Type B pancreatic cell (in vitro differentiated cells): ENCODE measurements around the gene HCST. TPM values are rescaled to one million over a fixed set of nuclear protein-coding genes. Genes with fewer than 3 reads are reported as not detected.

Experiments used
- DNase-seq: peaks from one replicate; pipeline ENCODE4 v3.0.0; 2021; ENCODE audit warnings: mixed read lengths; ENCODE audit not compliant: unreplicated experiment; ENCODE audit errors: extremely low spot score
- H3K27ac Mint-ChIP-seq: 2 replicates; pipeline ENCODE4 v1.8.0; 2021; ENCODE audit warnings: mild to moderate bottlenecking, mixed read lengths
- H3K27me3 Mint-ChIP-seq: 2 replicates; pipeline ENCODE4 v1.8.0; 2021; ENCODE audit warnings: mixed read lengths
- H3K36me3 Mint-ChIP-seq: 2 replicates; pipeline ENCODE4 v1.8.0; 2021; ENCODE audit warnings: mixed read lengths
- H3K4me1 Mint-ChIP-seq: one replicate; pipeline ENCODE4 v1.8.0; 2021; ENCODE audit warnings: mixed read lengths; ENCODE audit not compliant: unreplicated experiment
- H3K4me3 Mint-ChIP-seq: 2 replicates; pipeline ENCODE4 v1.8.0; 2021; ENCODE audit warnings: mild to moderate bottlenecking, mixed read lengths
- H3K9me3 Mint-ChIP-seq: 2 replicates; pipeline ENCODE4 v1.8.0; 2021; ENCODE audit warnings: mixed read lengths
- CTCF ChIP-seq: fragments of 200-600 bp; sonication (generic); conservative IDR thresholded peaks from 2 replicates; pipeline ENCODE4 v1.5.0; 2021; ENCODE audit warnings: antibody characterized with exemption, mild to moderate bottlenecking
- total RNA-seq: library from RNA; stranded (reverse); gene quantifications from 2 replicates; pipeline ENCODE4 v1.2.1, GENCODE V29; 2021; ENCODE audit warnings: low replicate concordance

Gene HCST
- total RNA-seq, 1 donor from 2014 or later = 1.3 TPM

DNA sequence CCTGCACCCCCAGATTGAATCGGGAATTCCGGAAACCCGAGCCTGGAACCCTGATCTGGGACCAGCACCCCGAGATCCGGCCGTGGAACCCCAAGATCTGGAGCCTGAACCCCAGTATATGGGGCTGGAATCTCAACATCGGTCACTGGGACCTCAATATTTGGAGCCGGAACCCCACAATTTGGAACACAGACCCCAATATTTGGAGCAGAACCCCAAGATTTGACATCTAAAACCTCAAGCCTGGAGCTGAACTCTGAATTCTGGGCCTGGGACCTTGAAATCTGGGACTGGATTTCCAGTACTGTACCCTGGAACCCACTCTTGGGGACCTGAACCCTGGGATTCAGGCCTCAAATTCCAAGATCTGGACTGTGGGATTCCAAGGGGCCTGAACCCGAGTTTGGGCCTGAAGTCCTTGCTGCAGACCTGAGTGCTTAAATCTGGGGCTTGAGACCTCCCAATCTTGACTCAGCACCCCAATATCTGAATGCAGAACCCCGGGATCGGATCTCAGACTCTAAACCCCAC is 34.5 kb downstream of the HCST start:
- no peak overlapping the region for H3K27ac Mint-ChIP-seq
- DNase-seq = no peak
- peak overlapping the region; percentile 88 for H3K4me3 Mint-ChIP-seq
- no peak for TF ChIP-seq CTCF
- H3K4me1 Mint-ChIP-seq = peaks cover 21% of the 10 kb centered on the region
- peaks cover 13% of the 10 kb centered on the region for H3K36me3 Mint-ChIP-seq
- no peaks in the 10 kb centered on the region for H3K9me3 Mint-ChIP-seq
- no peaks in the 10 kb centered on the region for H3K27me3 Mint-ChIP-seq

DNA sequence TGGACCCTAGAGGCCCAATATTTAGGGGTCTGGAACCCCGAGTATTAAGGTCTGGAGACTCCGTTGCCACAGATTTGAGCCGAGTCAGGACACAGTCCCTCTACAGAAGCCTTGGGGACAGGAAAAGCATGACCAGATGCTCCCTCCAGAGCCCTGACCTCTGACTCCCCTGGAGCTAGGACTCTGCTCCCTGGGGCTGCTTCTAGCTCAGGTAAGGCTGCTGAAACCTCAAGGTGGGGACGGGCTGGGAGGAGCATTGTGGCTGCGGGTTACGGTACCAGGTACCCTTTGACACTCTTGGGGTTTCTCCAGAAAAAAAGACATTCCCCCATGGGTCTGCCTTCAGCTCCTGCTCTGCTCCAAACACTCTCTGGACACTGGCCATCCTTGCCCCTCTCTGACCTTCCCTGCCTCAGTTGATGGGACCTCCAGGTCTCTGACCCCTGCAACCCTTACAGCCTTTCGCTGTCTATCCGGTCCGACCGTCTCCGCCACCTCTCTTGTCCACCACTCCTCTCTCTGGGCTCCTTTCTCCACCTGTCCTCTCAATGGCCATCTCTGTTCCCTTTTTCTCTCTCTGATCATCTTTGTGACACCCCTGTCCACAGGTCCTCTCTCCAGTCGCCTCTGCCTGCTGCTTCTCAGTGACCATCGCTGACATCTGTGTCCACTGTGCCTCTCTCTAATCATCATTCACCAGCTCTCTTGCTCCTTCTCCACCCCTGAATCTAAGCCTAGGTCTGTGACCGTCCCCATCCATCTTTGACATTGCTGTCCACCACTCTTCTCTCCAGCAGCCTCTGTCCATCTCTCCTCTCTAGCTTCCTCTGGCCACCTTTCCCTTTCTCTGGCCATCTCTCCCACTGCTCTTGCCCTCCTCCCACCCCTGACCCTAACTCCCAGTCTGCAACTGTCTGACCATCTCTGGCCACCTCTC is 35.3 kb downstream of the HCST start:
- Mint-ChIP-seq H3K36me3 (peaks cover 13% of the 10 kb centered on the region), H3K9me3 (no peaks in the 10 kb centered on the region), H3K4me3 (peak overlapping the region; percentile 88), H3K4me1 (peaks cover 21% of the 10 kb centered on the region), H3K27ac (peak overlapping the region; percentile 57), H3K27me3 (no peaks in the 10 kb centered on the region)
- no peak for TF ChIP-seq CTCF
- no peak for DNase-seq

- Mint-ChIP-seq H3K27me3 (no peaks in the 10 kb centered on the region), H3K9me3 (no peaks in the 10 kb centered on the region), H3K4me1 (peaks cover 21% of the 10 kb centered on the region), H3K27ac (peak overlapping the region; percentile 57), H3K4me3 (peak overlapping the region; percentile 88), H3K36me3 (peaks cover 20% of the 10 kb centered on the region)
- DNase-seq = no peak
- no peak for TF ChIP-seq CTCF
These were observed 36.2 kb downstream of the HCST start for GRCh38 chr19:35938282-35939224.

DNA sequence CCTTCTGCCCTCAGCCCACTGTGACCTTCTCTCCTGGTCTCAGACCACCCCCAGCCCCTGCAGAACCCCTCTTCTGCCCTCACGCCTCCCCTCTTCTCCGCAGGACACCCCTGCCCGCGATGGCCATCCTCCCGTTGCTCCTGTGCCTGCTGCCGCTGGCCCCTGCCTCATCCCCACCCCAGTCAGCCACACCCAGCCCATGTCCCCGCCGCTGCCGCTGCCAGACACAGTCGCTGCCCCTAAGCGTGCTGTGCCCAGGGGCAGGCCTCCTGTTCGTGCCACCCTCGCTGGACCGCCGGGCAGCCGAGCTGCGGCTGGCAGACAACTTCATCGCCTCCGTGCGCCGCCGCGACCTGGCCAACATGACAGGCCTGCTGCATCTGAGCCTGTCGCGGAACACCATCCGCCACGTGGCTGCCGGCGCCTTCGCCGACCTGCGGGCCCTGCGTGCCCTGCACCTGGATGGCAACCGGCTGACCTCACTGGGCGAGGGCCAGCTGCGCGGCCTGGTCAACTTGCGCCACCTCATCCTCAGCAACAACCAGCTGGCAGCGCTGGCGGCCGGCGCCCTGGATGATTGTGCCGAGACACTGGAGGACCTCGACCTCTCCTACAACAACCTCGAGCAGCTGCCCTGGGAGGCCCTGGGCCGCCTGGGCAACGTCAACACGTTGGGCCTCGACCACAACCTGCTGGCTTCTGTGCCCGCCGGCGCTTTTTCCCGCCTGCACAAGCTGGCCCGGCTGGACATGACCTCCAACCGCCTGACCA is 37.2 kb downstream of the HCST start:
- no peak for DNase-seq
- Mint-ChIP-seq H3K4me1 (peaks cover 21% of the 10 kb centered on the region), H3K36me3 (peaks cover 24% of the 10 kb centered on the region), H3K9me3 (no peaks in the 10 kb centered on the region), H3K27ac (no peak overlapping the region), H3K4me3 (peak overlapping the region; percentile 88), H3K27me3 (no peaks in the 10 kb centered on the region)
- no peak for TF ChIP-seq CTCF
